Osteoblast (primary cell): ENCODE data around the gene HELZ2. TPM values are rescaled to one million over a fixed set of nuclear protein-coding genes. Genes with fewer than 3 reads are reported as not detected.
"Not testable (repeated sequence)": the region's sequence is repeated elsewhere in the genome, so short reads cannot be mapped to it uniquely, and the experiment has no call there.

Experiments
- DNase-seq: peaks from one replicate; pipeline ENCODE4 v3.0.0; 2011; ENCODE audit warnings: low spot score, mixed read lengths; ENCODE audit not compliant: insufficient read length; ENCODE audit errors: missing footprints
- H2AFZ ChIP-seq: 2 replicates; pipeline ENCODE4 v1.6.0; 2011; ENCODE audit warnings: mild to moderate bottlenecking, low read length
- H3K27ac ChIP-seq: 2 replicates; pipeline ENCODE4 v1.5.1; 2011; ENCODE audit warnings: mild to moderate bottlenecking, low read depth, low read length, moderate library complexity
- H3K27me3 ChIP-seq: 2 replicates; pipeline ENCODE4 v1.6.0; 2012; ENCODE audit warnings: mild to moderate bottlenecking, control low read depth, inconsistent platforms, low read length, moderate library complexity; ENCODE audit not compliant: insufficient read depth
- H3K36me3 ChIP-seq: 2 replicates; pipeline ENCODE4 v1.5.1; 2011; ENCODE audit warnings: mild to moderate bottlenecking, low read length, control low read depth, moderate library complexity; ENCODE audit not compliant: insufficient read depth
- H3K4me1 ChIP-seq: 2 replicates; pipeline ENCODE4 v1.5.1; 2011; ENCODE audit warnings: mild to moderate bottlenecking, low read length, control low read depth, moderate library complexity; ENCODE audit not compliant: insufficient read depth
- H3K4me2 ChIP-seq: 2 replicates; pipeline ENCODE4 v1.6.0; 2011; ENCODE audit warnings: mild to moderate bottlenecking, low read length; ENCODE audit not compliant: insufficient read depth
- H3K4me3 ChIP-seq: fragments of 200-600 bp; sonication (generic); 3 replicates; pipeline ENCODE4 v1.5.1; 2012; ENCODE audit warnings: mild to moderate bottlenecking, low read length, inconsistent platforms; ENCODE audit not compliant: insufficient read depth
- H3K79me2 ChIP-seq: 2 replicates; pipeline ENCODE4 v1.6.0; 2012; ENCODE audit warnings: mild to moderate bottlenecking, low read length, control low read depth, inconsistent platforms; ENCODE audit not compliant: insufficient read depth
- H3K9me3 ChIP-seq: 2 replicates; pipeline ENCODE4 v1.5.1; 2011; ENCODE audit warnings: low read depth, low read length, control low read depth
- H4K20me1 ChIP-seq: 2 replicates; pipeline ENCODE4 v1.6.0; 2012; ENCODE audit warnings: mild to moderate bottlenecking, low read length, control low read depth; ENCODE audit not compliant: insufficient read depth
- total RNA-seq: library from RNA; depleted of rRNA; stranded (reverse); fragments of >200 nt; gene quantifications from 2 replicates; pipeline ENCODE4 v1.2.3, GENCODE V29; 2012
- TF ChIP-seq, protein P1 (sequence below): IDR thresholded peaks from 2 replicates; pipeline ENCODE4 v1.5.1; 2011; ENCODE audit warnings: mild to moderate bottlenecking, low read depth, low read length, moderate library complexity; ENCODE audit errors: extremely low read depth

HELZ2 gene
- total RNA-seq, 1 donor: 27.5 TPM

DNA sequence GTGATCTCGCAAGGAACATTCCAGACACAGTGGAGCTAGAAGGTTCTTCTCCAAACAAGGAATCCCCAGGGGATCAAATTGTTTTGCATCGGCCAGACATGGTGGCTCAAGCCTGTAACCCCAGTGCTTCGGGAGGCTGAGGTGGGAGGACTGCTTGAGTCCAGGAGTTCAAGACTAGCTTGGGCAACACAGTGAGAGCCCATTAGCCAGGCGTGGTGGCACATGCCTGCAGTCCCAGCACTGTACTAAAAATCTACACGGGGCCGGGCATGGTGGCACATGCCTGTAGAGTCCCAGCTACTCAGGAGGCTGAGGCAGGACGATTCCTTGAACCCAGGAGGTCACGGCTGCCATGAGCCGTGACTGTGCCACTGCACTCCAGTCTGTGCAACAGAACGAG lies 37.6 kb upstream of the HELZ2 start:
- Histone ChIP-seq H3K4me2 (no peak overlapping the region), H3K36me3 (peaks cover 15% of the 10 kb centered on the region), H3K4me3 (no peak overlapping the region), H2AFZ (no peak overlapping the region), H3K79me2 (peaks cover 43% of the 10 kb centered on the region), H3K4me1 (peaks cover 8% of the 10 kb centered on the region), H3K27ac (no peak overlapping the region), H3K27me3 (no peaks in the 10 kb centered on the region), H4K20me1 (peaks cover 17% of the 10 kb centered on the region), H3K9me3 (no peaks in the 10 kb centered on the region)
- TF ChIP-seq, protein P1, sequence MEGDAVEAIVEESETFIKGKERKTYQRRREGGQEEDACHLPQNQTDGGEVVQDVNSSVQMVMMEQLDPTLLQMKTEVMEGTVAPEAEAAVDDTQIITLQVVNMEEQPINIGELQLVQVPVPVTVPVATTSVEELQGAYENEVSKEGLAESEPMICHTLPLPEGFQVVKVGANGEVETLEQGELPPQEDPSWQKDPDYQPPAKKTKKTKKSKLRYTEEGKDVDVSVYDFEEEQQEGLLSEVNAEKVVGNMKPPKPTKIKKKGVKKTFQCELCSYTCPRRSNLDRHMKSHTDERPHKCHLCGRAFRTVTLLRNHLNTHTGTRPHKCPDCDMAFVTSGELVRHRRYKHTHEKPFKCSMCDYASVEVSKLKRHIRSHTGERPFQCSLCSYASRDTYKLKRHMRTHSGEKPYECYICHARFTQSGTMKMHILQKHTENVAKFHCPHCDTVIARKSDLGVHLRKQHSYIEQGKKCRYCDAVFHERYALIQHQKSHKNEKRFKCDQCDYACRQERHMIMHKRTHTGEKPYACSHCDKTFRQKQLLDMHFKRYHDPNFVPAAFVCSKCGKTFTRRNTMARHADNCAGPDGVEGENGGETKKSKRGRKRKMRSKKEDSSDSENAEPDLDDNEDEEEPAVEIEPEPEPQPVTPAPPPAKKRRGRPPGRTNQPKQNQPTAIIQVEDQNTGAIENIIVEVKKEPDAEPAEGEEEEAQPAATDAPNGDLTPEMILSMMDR: no peak
- DNase-seq: no peak

DNA sequence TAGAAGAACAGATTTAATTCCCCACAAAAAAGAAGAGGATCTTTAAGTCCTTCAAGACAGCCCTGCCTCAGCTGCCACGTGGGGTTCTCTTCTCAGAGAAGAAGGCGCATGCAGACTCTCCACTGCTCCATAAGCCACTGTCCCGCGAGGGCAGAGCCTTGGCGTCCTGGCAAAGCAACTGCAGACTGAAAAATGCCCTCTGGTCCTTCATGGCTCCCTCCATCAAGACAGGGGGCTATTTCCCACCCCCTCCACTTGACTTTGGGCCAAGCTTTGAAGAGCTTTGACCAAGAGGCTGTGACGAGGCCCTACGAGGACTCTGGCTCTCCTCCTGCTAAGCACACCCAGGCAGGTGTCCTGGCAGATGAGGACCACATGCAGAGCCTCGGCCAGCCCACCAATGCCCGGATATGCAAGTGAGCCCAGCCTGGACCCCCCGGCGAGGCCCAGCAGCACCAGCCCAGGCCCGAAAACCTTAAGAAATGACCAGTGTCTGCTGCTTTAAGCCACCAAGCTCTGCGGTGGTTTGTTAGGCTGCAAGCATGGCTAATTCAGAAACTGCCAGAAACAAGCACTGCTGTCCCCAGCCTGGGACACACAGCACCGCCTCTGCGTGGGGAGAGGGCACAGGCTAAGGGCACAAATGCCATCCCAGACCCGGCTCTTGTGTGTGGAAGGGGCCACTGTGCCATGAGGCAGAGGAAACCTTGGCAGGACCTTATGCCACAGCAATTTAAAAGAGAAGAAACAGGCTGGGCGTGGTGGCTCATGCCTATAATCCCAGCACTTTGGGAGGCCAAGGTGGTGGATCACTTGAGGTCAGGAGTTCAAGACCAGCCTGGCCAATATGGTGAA lies 36.8 kb upstream of the HELZ2 start:
- Histone ChIP-seq H3K9me3 (no peaks in the 10 kb centered on the region), H3K36me3 (peaks cover 10% of the 10 kb centered on the region), H3K79me2 (peaks cover 41% of the 10 kb centered on the region), H3K4me2 (no peak overlapping the region), H3K27ac (no peak overlapping the region), H3K4me1 (peaks cover 8% of the 10 kb centered on the region), H2AFZ (no peak overlapping the region), H3K4me3 (no peak overlapping the region), H3K27me3 (no peaks in the 10 kb centered on the region), H4K20me1 (peaks cover 17% of the 10 kb centered on the region)
- TF ChIP-seq, protein P1: no peak
- peak; percentile 48 for DNase-seq

DNA sequence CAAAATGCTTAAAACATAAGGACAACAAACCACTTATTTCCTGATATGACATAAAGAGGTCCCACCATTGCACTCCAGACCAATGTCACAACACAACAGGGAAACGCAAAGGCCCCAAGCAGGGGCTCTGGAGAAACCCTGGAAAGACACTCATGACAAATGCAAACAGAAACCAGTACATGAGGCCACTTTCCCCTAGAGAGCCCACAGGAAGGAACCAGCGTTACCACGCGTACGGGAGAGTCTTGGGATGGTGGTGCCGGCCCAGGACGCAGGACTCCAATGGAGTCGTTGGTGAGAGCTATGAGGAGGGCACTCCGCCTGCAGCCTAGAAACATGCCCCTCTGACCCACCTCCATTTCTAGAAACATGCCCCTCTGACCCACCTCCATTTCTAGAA lies 32.6 kb upstream of the HELZ2 start:
- TF ChIP-seq, protein P1: no peak
- no peak overlapping the region for H2AFZ ChIP-seq
- H3K36me3 ChIP-seq: peaks cover 12% of the 10 kb centered on the region
- no peaks in the 10 kb centered on the region for H4K20me1 ChIP-seq
- no peaks in the 10 kb centered on the region for H3K4me1 ChIP-seq
- DNase-seq: no peak
- H3K79me2 ChIP-seq: peaks cover 22% of the 10 kb centered on the region
- H3K27me3 ChIP-seq: no peaks in the 10 kb centered on the region
- H3K4me3 ChIP-seq: no peak overlapping the region
- H3K27ac ChIP-seq: no peak overlapping the region
- H3K4me2 ChIP-seq: no peak overlapping the region
- H3K9me3 ChIP-seq: no peaks in the 10 kb centered on the region

DNA sequence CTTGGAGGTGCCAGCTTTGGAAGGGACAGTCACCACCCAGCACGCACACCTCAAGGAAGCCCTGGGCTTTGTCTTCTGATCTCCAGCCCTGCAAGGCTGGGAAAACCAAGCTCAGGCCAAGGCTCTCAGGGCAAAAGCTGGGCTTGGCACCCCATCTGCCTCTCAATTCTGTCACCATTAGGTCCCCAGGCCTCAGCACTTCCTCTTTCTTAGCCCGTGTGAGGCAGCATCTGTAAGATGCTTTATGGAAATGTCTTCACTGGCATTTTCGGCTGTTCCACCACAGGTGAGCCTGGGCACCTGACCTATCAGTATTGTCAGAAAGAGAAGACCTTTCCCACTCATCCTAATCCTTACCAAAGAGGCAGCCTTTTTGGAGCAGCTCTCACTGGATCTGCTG lies 28.3 kb upstream of the HELZ2 start:
- H3K4me2 ChIP-seq: no peak overlapping the region
- H3K4me1 ChIP-seq: no peaks in the 10 kb centered on the region

DNA sequence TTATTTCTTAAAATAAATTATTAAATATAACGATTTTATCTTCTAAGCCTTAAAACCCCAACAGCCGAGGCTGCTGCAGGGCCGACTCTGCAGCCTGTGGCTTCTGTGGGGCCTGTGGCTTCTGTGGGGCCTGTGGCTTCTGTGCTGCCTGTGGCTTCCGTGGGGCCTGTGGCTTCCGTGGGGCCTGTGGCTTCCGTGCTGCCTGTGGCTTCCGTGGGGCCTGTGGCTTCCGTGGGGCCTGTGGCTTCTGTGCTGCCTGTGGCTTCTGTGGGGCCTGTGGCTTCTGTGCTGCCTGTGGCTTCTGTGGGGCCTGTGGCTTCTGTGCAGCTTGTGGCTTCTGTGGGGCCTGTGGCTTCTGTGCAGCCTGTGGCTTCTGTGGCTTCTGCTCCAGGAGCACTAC lies 27.6 kb upstream of the HELZ2 start:
- H2AFZ ChIP-seq, DNase-seq, H3K79me2 ChIP-seq, H3K27me3 ChIP-seq, H3K9me3 ChIP-seq, H3K27ac ChIP-seq, H3K4me1 ChIP-seq, H4K20me1 ChIP-seq, H3K4me2 ChIP-seq, H3K4me3 ChIP-seq: not testable (repeated sequence)
- peaks cover 31% of the 10 kb centered on the region for H3K36me3 ChIP-seq

More for the DNA sequence above, 28.3 kb upstream of the HELZ2 start:
- H3K4me3 ChIP-seq: no peak overlapping the region
- no peak overlapping the region for H2AFZ ChIP-seq
- H3K27me3 ChIP-seq: no peaks in the 10 kb centered on the region
- no peaks in the 10 kb centered on the region for H3K9me3 ChIP-seq
- no peak overlapping the region for H3K27ac ChIP-seq
- peaks cover 8% of the 10 kb centered on the region for H3K79me2 ChIP-seq
- DNase-seq: peak; percentile 53
- TF ChIP-seq, protein P1: no peak
- peaks cover 9% of the 10 kb centered on the region for H4K20me1 ChIP-seq
- peaks cover 31% of the 10 kb centered on the region for H3K36me3 ChIP-seq
